Skin epidermis (tissue), 12 donors: ENCODE measurements around the gene MGMT.

Source experiments
- H3K27ac ChIP-seq, 21 experiments: fragments of 200-600 bp; sonication (generic) in 11 of 21; one replicate each; pipeline ENCODE4 v1.5.0; 2020; ENCODE audit warnings: mild to moderate bottlenecking in 3 of 21, inconsistent platforms in 2 of 21, moderate library complexity in 2 of 21
- H3K4me3 ChIP-seq, 7 experiments: fragments of 200-600 bp; sonication (generic) in 2 of 7; one replicate each; pipeline ENCODE4 v1.5.0; 2020; ENCODE audit warnings: inconsistent platforms in 2 of 7, mild to moderate bottlenecking in 2 of 7, moderate library complexity in 1 of 7

Gene MGMT

GRCh38 chr10:129513312-129513711 is 46.3 kb downstream of the MGMT start:
- Histone ChIP-seq H3K27ac (no peak overlapping the region), H3K4me3 (no peak overlapping the region)

- H3K27ac ChIP-seq, result no peak overlapping the region
- no peak overlapping the region for H3K4me3 ChIP-seq
These were observed 47.8 kb downstream of the MGMT start for GRCh38 chr10:129514568-129515451.

- H3K4me3 ChIP-seq, result no peak overlapping the region
- H3K27ac ChIP-seq, result no peak overlapping the region
These were observed 50.0 kb downstream of the MGMT start for GRCh38 chr10:129516846-129517679.

- Histone ChIP-seq H3K27ac (no peak overlapping the region), H3K4me3 (no peak overlapping the region)
These were observed 50.6 kb downstream of the MGMT start for GRCh38 chr10:129517680-129518057.

GRCh38 chr10:129518793-129519192 is 51.8 kb downstream of the MGMT start:
- Histone ChIP-seq H3K4me3 (no peak overlapping the region), H3K27ac (no peak overlapping the region)

- H3K27ac ChIP-seq, result no peak overlapping the region
- no peak overlapping the region for H3K4me3 ChIP-seq
These were observed 53.5 kb downstream of the MGMT start for GRCh38 chr10:129520440-129521080.

GRCh38 chr10:129521161-129522025 is 54.4 kb downstream of the MGMT start:
- Histone ChIP-seq H3K4me3 (no peak overlapping the region), H3K27ac (no peak overlapping the region)

GRCh38 chr10:129522041-129522585 is 55.1 kb downstream of the MGMT start:
- H3K4me3 ChIP-seq, result no peak overlapping the region
- H3K27ac ChIP-seq, result no peak overlapping the region

- Histone ChIP-seq H3K27ac (no peak overlapping the region), H3K4me3 (no peak overlapping the region)
These were observed 56.1 kb downstream of the MGMT start for GRCh38 chr10:129523031-129523722.

GRCh38 chr10:129523723-129524316 is 56.8 kb downstream of the MGMT start:
- Histone ChIP-seq H3K27ac (no peak overlapping the region), H3K4me3 (no peak overlapping the region)

- Histone ChIP-seq H3K4me3 (no peak overlapping the region), H3K27ac (no peak overlapping the region)
These were observed 57.9 kb downstream of the MGMT start for GRCh38 chr10:129524936-129525335.

- no peak overlapping the region for H3K4me3 ChIP-seq
- H3K27ac ChIP-seq, result no peak overlapping the region
These were observed 58.4 kb downstream of the MGMT start for GRCh38 chr10:129525401-129525801.

GRCh38 chr10:129526943-129527342 is 59.9 kb downstream of the MGMT start:
- H3K4me3 ChIP-seq, result no peak overlapping the region
- no peak overlapping the region for H3K27ac ChIP-seq

GRCh38 chr10:129528376-129528978 is 61.4 kb downstream of the MGMT start:
- Histone ChIP-seq H3K4me3 (no peak overlapping the region), H3K27ac (no peak overlapping the region)

- Histone ChIP-seq H3K4me3 (no peak overlapping the region), H3K27ac (peak overlapping the region in 1 of 21 experiments; percentile 12)
These were observed 63.5 kb downstream of the MGMT start for GRCh38 chr10:129530581-129530980.

GRCh38 chr10:129531195-129531968 is 64.3 kb downstream of the MGMT start:
- peak overlapping the region in 1 of 21 experiments; percentile 12 for H3K27ac ChIP-seq
- no peak overlapping the region for H3K4me3 ChIP-seq
